ENCODE data around the gene CFHR2. TPM values are rescaled to one million over a fixed set of nuclear protein-coding genes. Genes with fewer than 3 reads are reported as not detected.

Gene CFHR2
- total RNA-seq, 1 donor = not detected

GRCh38 chr1:196993916-196994315, 50.4 kb downstream of the CFHR2 start:
- Histone ChIP-seq H3K4me1 (ENCODE audit: insufficient read depth, low read length) (peaks cover 7% of the 10 kb centered on the region), H3K4me3 (ENCODE audit: insufficient read depth, low read length) (no peak overlapping the region)

GRCh38 chr1:196997423-196997822, 53.9 kb downstream of the CFHR2 start:
- H3K4me2 ChIP-seq (ENCODE audit: insufficient read depth, low read length) = peak overlapping the region; percentile 14
- peak; percentile 71 for DNase-seq (ENCODE audit: insufficient read length, low spot score, missing footprints)

More at GRCh38 chr1:196993916-196994315, 50.4 kb downstream of the CFHR2 start:
- H3K27me3 ChIP-seq (ENCODE audit: insufficient read depth, low read length) = no peaks in the 10 kb centered on the region
- H3K4me2 ChIP-seq (ENCODE audit: insufficient read depth, low read length) = no peak overlapping the region
- no peaks in the 10 kb centered on the region for H3K9me3 ChIP-seq (ENCODE audit: low read depth, low read length)
- no peaks in the 10 kb centered on the region for H3K79me2 ChIP-seq (ENCODE audit: insufficient read depth, low read length)
- no peaks in the 10 kb centered on the region for H4K20me1 ChIP-seq (ENCODE audit: insufficient read depth, low read length)
- no peak for DNase-seq (ENCODE audit: insufficient read length, low spot score, missing footprints)
- H3K27ac ChIP-seq (ENCODE audit: low read depth, low read length) = no peak overlapping the region
- H2AFZ ChIP-seq (ENCODE audit: low read length) = no peak overlapping the region
- H3K36me3 ChIP-seq (ENCODE audit: insufficient read depth, low read length) = no peaks in the 10 kb centered on the region
- no peak for TF ChIP-seq CTCF (IDR thresholded peaks at IDR 0.05; ENCODE audit: extremely low read depth, low read depth, low read length)

GRCh38 chr1:197001828-197002227, 58.3 kb downstream of the CFHR2 start:
- Histone ChIP-seq H3K27ac (ENCODE audit: low read depth, low read length) (no peak overlapping the region), H3K79me2 (ENCODE audit: insufficient read depth, low read length) (no peaks in the 10 kb centered on the region), H4K20me1 (ENCODE audit: insufficient read depth, low read length) (no peaks in the 10 kb centered on the region), H3K4me1 (ENCODE audit: insufficient read depth, low read length) (peaks cover 7% of the 10 kb centered on the region), H3K27me3 (ENCODE audit: insufficient read depth, low read length) (no peaks in the 10 kb centered on the region), H3K4me2 (ENCODE audit: insufficient read depth, low read length) (no peak overlapping the region), H3K9me3 (ENCODE audit: low read depth, low read length) (no peaks in the 10 kb centered on the region), H2AFZ (ENCODE audit: low read length) (no peak overlapping the region), H3K36me3 (ENCODE audit: insufficient read depth, low read length) (no peaks in the 10 kb centered on the region), H3K4me3 (ENCODE audit: insufficient read depth, low read length) (no peak overlapping the region)
- TF ChIP-seq CTCF (IDR thresholded peaks at IDR 0.05; ENCODE audit: extremely low read depth, low read depth, low read length) = no peak
- DNase-seq (ENCODE audit: insufficient read length, low spot score, missing footprints) = no peak

More at GRCh38 chr1:196997423-196997822, 53.9 kb downstream of the CFHR2 start:
- no peaks in the 10 kb centered on the region for H3K36me3 ChIP-seq (ENCODE audit: insufficient read depth, low read length)
- H3K27me3 ChIP-seq (ENCODE audit: insufficient read depth, low read length) = no peaks in the 10 kb centered on the region
- no peak for TF ChIP-seq CTCF (IDR thresholded peaks at IDR 0.05; ENCODE audit: extremely low read depth, low read depth, low read length)
- H4K20me1 ChIP-seq (ENCODE audit: insufficient read depth, low read length) = no peaks in the 10 kb centered on the region
- no peaks in the 10 kb centered on the region for H3K9me3 ChIP-seq (ENCODE audit: low read depth, low read length)
- H2AFZ ChIP-seq (ENCODE audit: low read length) = no peak overlapping the region
- H3K79me2 ChIP-seq (ENCODE audit: insufficient read depth, low read length) = no peaks in the 10 kb centered on the region
- peaks cover 7% of the 10 kb centered on the region for H3K4me1 ChIP-seq (ENCODE audit: insufficient read depth, low read length)
- H3K4me3 ChIP-seq (ENCODE audit: insufficient read depth, low read length) = no peak overlapping the region
- H3K27ac ChIP-seq (ENCODE audit: low read depth, low read length) = no peak overlapping the region

GRCh38 chr1:197003132-197003531, 59.6 kb downstream of the CFHR2 start:
- Histone ChIP-seq H3K27me3 (ENCODE audit: insufficient read depth, low read length) (no peaks in the 10 kb centered on the region), H3K4me3 (ENCODE audit: insufficient read depth, low read length) (no peak overlapping the region), H3K4me2 (ENCODE audit: insufficient read depth, low read length) (no peak overlapping the region), H3K9me3 (ENCODE audit: low read depth, low read length) (no peaks in the 10 kb centered on the region), H2AFZ (ENCODE audit: low read length) (no peak overlapping the region), H3K79me2 (ENCODE audit: insufficient read depth, low read length) (no peaks in the 10 kb centered on the region), H3K4me1 (ENCODE audit: insufficient read depth, low read length) (no peaks in the 10 kb centered on the region), H4K20me1 (ENCODE audit: insufficient read depth, low read length) (no peaks in the 10 kb centered on the region), H3K36me3 (ENCODE audit: insufficient read depth, low read length) (no peaks in the 10 kb centered on the region), H3K27ac (ENCODE audit: low read depth, low read length) (no peak overlapping the region)
- DNase-seq (ENCODE audit: insufficient read length, low spot score, missing footprints) = no peak
- no peak for TF ChIP-seq CTCF (IDR thresholded peaks at IDR 0.05; ENCODE audit: extremely low read depth, low read depth, low read length)

All from osteoblast (primary cell).